ENCODE data around the gene TLE4.

Gene TLE4

GRCh38 chr9:79645110-79645509 is 73.3 kb downstream of the TLE4 start:
- no peaks in the 10 kb centered on the region for H3K79me2 ChIP-seq (ENCODE audit: insufficient read depth, low read length)
- no peak overlapping the region for H3K4me3 ChIP-seq (ENCODE audit: insufficient read depth, low read length, poor library complexity, severe bottlenecking)
- TF ChIP-seq CTCF (IDR thresholded peaks at IDR 0.05; ENCODE audit: insufficient read depth, low read length, poor library complexity, severe bottlenecking), result no peak
- TF ChIP-seq EZH2phosphoT487 (conservative IDR thresholded peaks at IDR 0.05; ENCODE audit: low read length), result no peak

GRCh38 chr9:79646096-79646495 is 74.3 kb downstream of the TLE4 start:
- H3K9me2 ChIP-seq (replicated peaks; ENCODE audit: insufficient read depth, low read length), result no peaks in the 10 kb centered on the region
- no peaks in the 10 kb centered on the region for H4K20me1 ChIP-seq (ENCODE audit: low read depth, low read length)
- H3F3A ChIP-seq (ENCODE audit: insufficient read depth), result no peaks in the 10 kb centered on the region
- H3K4me3 ChIP-seq (ENCODE audit: insufficient read depth, low read length, poor library complexity, severe bottlenecking), result no peak overlapping the region
- H3K27me3 ChIP-seq (ENCODE audit: low read length), result no peaks in the 10 kb centered on the region
- no peak overlapping the region for H3K27ac ChIP-seq (ENCODE audit: low read depth, low read length)
- H3K36me3 ChIP-seq (ENCODE audit: low read length), result no peaks in the 10 kb centered on the region
- no peaks in the 10 kb centered on the region for H3K9me3 ChIP-seq (ENCODE audit: insufficient read depth, low read length)
- no peak overlapping the region for H2AFZ ChIP-seq (ENCODE audit: low read depth, low read length, severe bottlenecking)
- H3K9ac ChIP-seq (ENCODE audit: low read length), result no peak overlapping the region
- H3K79me2 ChIP-seq (ENCODE audit: insufficient read depth, low read length), result no peaks in the 10 kb centered on the region
- no peak overlapping the region for H3K4me2 ChIP-seq (ENCODE audit: low read depth, low read length, poor library complexity, severe bottlenecking)
- no peak for TF ChIP-seq CTCF (IDR thresholded peaks at IDR 0.05; ENCODE audit: insufficient read depth, low read length, poor library complexity, severe bottlenecking)
- TF ChIP-seq EZH2phosphoT487 (conservative IDR thresholded peaks at IDR 0.05; ENCODE audit: low read length), result no peak

More at GRCh38 chr9:79645110-79645509, 73.3 kb downstream of the TLE4 start:
- Histone ChIP-seq H3K9me2 (replicated peaks; ENCODE audit: insufficient read depth, low read length) (no peaks in the 10 kb centered on the region), H2AFZ (ENCODE audit: low read depth, low read length, severe bottlenecking) (no peak overlapping the region), H3K4me2 (ENCODE audit: low read depth, low read length, poor library complexity, severe bottlenecking) (no peak overlapping the region), H3K27me3 (ENCODE audit: low read length) (no peaks in the 10 kb centered on the region), H3K36me3 (ENCODE audit: low read length) (no peaks in the 10 kb centered on the region), H3K9ac (ENCODE audit: low read length) (no peak overlapping the region), H4K20me1 (ENCODE audit: low read depth, low read length) (no peaks in the 10 kb centered on the region), H3F3A (ENCODE audit: insufficient read depth) (no peaks in the 10 kb centered on the region), H3K27ac (ENCODE audit: low read depth, low read length) (no peak overlapping the region), H3K9me3 (ENCODE audit: insufficient read depth, low read length) (no peaks in the 10 kb centered on the region)

- Histone ChIP-seq H3K27me3 (ENCODE audit: low read length) (no peaks in the 10 kb centered on the region), H4K20me1 (ENCODE audit: low read depth, low read length) (no peaks in the 10 kb centered on the region), H3K9me2 (replicated peaks; ENCODE audit: insufficient read depth, low read length) (no peaks in the 10 kb centered on the region), H3K9ac (ENCODE audit: low read length) (no peak overlapping the region), H3K36me3 (ENCODE audit: low read length) (no peaks in the 10 kb centered on the region), H3K9me3 (ENCODE audit: insufficient read depth, low read length) (no peaks in the 10 kb centered on the region), H3F3A (ENCODE audit: insufficient read depth) (no peaks in the 10 kb centered on the region), H2AFZ (ENCODE audit: low read depth, low read length, severe bottlenecking) (no peak overlapping the region), H3K27ac (ENCODE audit: low read depth, low read length) (no peak overlapping the region), H3K4me2 (ENCODE audit: low read depth, low read length, poor library complexity, severe bottlenecking) (no peak overlapping the region), H3K79me2 (ENCODE audit: insufficient read depth, low read length) (no peaks in the 10 kb centered on the region), H3K4me3 (ENCODE audit: insufficient read depth, low read length, poor library complexity, severe bottlenecking) (no peak overlapping the region)
- no peak for TF ChIP-seq CTCF (IDR thresholded peaks at IDR 0.05; ENCODE audit: insufficient read depth, low read length, poor library complexity, severe bottlenecking)
- TF ChIP-seq EZH2phosphoT487 (conservative IDR thresholded peaks at IDR 0.05; ENCODE audit: low read length), result no peak
These were observed 79.6 kb downstream of the TLE4 start for GRCh38 chr9:79651251-79651795.

Data from SU-DHL-6 (cell line).